GM18909 (cell line): ENCODE measurements around the gene HIF1A.
"Not testable (repeated sequence)": the region's sequence is repeated elsewhere in the genome, so short reads cannot be mapped to it uniquely, and the experiment has no call there.

Experiments
- ATAC-seq: cut with Tn5 transposase; IDR thresholded peaks from one replicate; pipeline ENCODE4 v1.9.1; 2021; ENCODE audit warnings: mild to moderate bottlenecking; ENCODE audit not compliant: unreplicated experiment, poor library complexity

Gene HIF1A

DNA sequence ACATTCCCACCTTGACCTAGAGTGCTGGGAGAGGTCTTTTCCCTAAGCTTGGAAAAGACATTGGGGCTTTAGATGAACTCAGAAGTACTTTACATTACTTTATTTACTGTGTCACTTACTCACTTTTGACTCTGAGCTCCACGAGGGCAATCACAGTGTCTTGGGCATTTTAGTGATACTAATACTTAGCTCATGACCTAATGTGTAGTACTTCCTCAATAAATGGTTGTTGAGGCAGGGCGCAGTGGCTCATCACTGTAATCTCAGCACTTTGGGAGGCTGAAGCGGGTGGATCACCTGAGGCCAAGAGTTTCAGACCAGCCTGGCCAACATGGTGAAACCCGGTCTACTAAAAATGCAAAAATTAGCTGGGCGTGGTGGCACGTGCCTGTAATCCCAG lies 47.1 kb downstream of the HIF1A start:
- no peak for ATAC-seq

DNA sequence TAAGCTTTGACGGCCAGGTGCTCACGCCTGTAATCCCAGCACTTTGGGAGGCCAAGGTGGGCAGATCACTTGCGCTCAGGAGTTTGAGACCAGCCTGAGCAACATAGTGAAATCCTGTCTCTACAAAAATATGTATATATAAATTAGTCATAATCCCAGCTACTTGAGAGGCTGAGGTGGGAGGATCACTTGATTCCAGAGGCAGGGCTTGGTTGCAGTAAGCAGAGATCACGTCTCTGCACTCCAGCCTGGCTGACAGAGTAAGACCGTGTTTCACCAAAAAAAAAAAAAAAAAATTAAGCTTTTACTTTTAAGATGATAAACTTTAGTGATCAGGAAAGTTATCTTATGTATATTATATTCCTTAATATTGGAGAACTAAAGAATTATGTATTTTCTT lies 48.9 kb downstream of the HIF1A start:
- ATAC-seq = no peak

- ATAC-seq = not testable (repeated sequence)
Measured at GRCh38 chr14:61746346-61746745, 51.0 kb downstream of the HIF1A start.

- ATAC-seq = no peak
Measured at GRCh38 chr14:61746881-61747280, 51.6 kb downstream of the HIF1A start.

DNA sequence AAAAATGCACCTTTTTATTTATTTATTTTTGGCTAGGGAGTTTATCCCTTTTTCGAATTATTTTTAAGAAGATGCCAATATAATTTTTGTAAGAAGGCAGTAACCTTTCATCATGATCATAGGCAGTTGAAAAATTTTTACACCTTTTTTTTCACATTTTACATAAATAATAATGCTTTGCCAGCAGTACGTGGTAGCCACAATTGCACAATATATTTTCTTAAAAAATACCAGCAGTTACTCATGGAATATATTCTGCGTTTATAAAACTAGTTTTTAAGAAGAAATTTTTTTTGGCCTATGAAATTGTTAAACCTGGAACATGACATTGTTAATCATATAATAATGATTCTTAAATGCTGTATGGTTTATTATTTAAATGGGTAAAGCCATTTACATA lies 52.0 kb downstream of the HIF1A start:
- ATAC-seq = no peak

- ATAC-seq = no peak
Measured at GRCh38 chr14:61749264-61749663, 54.0 kb downstream of the HIF1A start.

DNA sequence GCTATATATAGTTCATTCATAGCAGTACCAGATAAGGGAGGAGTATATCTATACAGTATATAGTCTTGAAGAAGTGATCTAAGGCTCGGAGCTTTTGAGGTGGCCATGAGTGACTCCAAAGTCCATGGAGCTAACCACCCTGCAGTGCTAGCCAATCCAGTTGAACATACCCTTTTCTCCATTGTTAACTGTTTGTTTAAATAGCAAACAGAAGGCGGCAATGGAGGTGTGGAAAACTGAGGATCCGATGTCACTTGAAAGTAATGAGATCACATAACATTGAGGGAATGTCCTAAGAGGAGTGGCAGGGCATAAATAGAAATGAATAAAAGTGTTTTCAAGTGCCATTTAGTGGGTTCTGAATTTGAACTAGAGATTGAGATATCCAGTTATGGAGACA lies 54.6 kb downstream of the HIF1A start:
- no peak for ATAC-seq

DNA sequence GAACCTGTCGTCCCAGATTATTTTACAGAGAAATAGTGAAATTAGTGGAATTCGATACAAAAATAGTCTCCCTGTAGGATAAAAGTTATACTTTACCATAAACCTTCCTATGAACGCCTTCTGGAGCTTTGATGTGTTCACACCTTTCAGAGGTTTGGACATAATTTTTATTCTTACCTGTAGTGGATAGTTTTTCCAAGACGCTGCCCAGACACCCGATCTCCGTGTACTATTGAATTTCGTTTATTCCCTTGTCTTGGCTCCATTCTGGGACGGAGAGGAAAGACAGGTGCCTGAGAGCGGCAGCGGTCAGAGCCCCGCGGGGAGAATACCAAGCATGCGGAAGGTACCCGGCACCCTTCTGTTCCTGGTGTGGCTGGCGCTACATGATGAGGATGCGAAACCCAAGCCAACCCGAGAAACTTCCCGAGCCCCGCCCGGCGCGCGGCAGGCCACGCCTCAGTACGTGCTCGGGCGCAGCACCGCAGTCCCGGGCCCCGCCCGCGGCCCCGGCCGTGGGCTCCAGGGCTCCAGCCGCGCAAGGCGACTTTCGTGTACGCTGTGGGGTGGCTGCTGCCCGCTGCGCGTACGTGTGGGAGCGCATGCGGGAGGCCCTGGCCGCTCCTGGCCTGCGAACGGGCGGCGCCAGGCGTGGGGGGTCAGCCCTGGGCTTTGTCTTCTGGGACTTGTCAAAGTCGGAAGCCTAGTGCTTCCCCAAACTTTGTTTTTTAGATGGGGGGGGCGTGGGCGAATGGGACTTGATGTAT lies 55.6 kb downstream of the HIF1A start:
- peak; percentile 95 for ATAC-seq

DNA sequence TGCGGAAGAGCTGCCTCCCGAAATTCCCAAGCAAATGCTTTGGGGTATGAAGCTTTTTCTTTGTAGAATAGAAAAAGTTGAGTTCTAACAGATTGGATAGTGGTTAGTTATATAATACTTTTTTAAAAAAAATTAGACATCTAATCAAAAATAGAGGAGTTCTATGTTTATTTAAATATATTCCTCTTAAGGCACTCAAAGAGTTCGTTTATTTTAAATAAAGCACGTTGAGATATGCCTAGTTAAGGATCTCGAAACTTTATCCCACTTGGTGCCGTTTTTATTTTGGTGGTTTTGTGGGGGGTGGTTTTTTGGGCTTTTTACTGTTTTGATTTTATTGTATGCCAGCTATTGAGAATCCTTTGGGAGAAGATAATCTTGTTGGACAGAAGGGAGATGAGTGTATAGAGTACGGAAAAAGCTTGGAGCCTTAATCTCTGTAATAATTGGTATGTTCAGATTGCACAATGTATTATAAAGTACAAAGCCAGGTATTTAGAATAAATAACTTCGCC lies 56.2 kb downstream of the HIF1A start:
- no peak for ATAC-seq

- ATAC-seq = peak; percentile 52
Measured at GRCh38 chr14:61752626-61753025, 57.3 kb downstream of the HIF1A start.

DNA sequence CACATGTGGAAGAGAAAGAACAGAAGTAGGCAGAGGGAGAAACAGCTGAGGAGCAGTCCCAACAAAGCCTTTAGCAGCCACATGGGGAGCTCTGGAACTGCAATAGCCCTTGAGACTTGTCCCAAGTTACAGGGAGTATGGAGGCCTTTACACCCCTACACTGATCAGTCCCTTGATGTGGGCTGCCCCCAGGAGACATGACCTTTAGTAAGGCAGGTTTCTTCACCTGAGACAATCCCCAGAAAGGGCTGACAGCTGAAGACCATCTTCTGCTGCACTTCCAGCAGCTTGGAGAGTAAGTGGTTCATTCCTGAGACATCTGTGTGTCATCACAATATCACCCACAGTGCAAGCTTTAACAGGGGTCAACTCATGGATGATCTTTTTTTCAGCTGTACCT lies 58.3 kb downstream of the HIF1A start:
- ATAC-seq = no peak

DNA sequence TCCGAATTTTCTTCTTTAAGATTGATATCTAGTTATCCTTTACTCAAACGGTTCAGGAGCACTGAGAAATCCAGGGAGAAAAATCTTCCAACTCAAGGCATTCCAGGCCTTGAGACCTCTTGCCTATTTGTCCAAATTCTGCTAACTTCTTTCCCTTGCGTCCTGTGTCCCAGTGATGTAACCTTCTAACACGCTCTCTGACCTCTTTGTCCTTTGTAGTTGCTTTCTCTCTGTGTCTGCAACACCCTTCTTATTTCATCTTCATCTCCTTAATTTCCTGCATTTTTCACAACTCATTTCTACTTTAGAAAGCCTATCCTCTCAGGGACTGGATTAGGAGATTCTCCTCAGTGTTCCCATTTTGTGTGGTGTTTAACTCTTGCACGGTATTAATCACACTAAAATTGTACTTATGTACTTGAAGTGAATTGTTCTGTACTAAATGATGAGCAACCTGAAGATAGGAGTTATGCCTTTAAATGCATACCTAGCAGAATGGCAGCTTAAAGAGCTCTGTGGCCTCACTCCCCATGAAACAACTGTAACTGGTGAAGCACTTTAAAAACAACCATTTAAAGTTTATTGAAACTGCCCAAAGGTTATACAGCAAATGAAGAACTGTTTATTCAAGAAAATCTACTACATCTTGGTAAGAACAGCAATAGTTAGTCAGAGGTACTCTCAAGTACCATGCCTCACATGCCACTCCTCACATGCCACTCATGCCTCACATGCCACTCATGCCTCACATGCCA lies 59.5 kb downstream of the HIF1A start:
- no peak for ATAC-seq

GRCh38 chr14:61755382-61755742 lies 60.0 kb downstream of the HIF1A start:
- not testable (repeated sequence) for ATAC-seq

DNA sequence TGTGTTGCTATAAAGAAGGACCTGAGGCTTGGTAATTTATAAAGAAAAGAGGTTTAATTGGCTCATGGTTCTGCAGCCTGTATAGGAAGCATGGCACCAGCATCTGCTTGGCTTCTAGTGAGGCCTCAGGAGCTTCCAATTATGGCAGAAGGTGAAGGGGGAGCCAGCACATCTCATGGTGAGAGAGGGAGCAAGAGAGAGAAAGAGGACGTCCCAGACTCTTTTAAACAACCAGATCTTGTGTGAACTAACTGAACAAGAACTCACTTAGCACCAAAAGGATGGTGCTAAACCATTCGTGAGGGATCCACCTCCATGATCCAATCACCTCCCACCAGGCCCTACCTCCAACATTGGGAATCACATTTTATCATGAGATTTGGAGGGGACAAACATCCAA lies 60.8 kb downstream of the HIF1A start:
- ATAC-seq = no peak

- ATAC-seq = no peak
Measured at GRCh38 chr14:61759878-61760277, 64.6 kb downstream of the HIF1A start.

DNA sequence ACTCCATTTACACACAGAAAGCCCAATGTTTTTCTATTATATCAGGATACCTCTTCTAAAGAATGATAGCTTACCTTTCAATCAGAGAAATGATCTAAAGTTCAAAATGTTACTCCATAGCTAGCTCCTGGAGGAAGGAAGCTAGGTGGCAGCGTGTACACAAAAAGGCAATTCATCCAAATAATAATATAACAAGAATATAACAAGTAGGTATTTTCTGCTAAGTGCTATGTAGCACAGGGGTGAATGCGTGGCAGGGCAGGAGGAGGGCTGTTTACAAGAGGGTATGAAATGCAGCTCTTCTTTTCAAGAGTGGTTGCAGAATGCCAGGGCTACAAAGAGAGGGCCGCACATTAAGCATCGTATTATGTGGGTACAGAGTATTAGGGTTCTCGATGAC lies 66.2 kb downstream of the HIF1A start:
- ATAC-seq = peak; percentile 4

DNA sequence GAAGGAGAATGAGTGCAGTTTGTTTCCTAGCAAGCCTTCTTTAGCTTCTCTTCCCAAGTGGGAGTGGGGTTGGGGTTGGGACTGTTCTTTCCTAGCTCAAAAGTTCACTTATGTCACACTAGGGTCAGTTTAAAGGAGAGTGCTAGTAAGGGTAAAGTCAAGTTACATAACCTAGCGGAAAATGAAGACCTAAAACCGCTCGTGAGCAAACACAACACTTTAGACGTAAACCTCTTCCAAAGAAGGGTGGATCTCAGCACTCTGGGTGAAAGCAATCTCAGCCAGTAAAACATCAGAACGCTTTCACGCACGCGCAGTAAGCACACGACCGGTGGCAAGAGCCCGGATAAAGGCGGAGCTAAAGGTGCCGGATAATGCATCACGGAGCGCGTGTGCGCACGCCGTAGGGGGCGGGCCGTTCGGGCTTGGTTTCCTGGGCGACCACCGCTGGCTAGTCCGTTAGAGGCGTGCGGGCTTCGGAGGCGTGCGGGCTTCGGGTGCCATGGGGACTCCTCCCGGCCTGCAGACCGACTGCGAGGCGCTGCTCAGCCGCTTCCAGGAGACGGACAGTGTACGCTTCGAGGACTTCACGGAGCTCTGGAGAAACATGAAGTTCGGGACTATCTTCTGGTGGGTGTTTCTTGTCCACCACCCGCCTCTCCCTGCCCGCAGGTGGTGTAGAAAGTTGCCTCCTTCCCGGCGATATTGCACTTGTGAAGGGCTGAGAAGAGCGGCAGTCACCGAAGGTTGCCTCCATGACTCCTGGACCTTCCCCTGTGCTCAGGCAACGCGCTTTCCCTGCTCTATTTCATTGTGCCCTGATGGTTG lies 66.9 kb downstream of the HIF1A start, which contains the start of gene SNAPC1:
Gene SNAPC1 (plus strand): TSS at position 462 of the 828 bp plus-strand sequence. CDS start 41 bp downstream, at position 503.
- peak; percentile 100 for ATAC-seq

DNA sequence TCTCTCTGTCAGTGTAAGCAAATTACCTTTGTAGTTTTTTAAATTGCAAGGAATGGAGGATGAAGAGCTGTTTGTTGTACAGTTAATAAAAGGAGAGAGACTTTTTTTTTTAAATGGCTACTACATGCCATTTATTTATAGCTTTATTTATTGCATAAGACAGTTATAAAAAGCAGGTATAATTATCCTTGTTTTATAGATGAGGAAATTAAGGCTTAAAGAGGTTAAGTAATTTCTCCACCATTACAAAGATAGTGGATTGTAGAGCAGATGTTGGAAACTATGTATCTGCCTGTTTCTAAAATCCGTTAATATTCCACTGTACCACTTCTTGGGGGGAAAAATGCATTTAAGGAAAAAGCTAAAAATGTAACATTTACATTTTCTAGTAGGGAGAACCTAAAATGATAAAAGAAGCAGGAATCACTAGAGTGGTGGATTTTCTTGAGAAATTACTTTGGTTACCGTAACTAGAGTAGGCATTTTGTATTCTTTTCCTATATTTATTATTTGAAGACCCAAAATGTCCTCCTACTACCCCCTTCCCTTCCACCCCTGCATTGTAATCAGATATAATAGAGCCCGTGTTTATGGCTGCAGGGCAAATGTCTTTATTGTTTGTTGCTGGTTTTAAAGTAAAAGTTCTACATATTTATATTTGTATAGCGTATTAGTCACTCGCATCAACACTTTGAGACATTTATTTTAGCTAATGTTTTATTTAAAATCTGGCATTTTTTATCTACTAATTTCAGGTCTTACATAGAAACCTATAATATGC lies 69.2 kb downstream of the HIF1A start:
- no peak for ATAC-seq

DNA sequence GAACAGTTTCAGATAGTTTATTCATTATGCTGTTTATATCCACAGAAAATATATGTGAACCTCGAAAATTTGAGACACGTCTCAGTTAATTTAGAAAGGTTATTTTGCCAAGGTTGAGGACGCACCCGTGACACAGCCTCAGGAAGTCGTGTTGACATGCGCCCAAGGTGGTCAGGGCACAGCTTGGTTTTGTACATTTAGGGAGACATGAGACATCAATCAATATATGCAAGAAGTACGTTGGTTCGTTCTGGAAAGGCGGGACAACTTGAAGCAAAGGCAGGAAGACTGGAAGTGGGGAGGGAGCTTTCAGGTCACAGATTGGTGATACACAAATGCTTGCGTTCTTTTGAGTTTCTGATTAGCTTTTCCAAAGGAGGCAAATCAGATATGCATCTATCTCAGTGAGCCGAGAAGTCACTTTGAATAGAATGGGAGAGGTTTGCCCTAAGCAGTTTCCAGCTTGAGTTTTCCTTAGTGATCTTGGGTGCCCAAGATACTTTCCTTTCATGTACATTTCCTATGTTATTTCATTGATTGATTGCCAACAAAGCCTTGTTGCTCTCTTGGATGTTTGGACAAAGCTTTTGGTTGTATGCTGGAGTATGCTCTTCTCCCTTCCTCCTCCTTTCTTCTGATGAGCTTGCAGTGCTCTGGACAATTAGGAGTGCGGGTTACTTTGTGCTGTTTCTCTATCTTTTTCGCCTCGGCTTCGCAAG lies 70.1 kb downstream of the HIF1A start:
- no peak for ATAC-seq
